Measurements from ENCODE around the gene KEL. TPM values are rescaled to one million over a fixed set of nuclear protein-coding genes. Genes with fewer than 3 reads are reported as not detected.
A peak's percentile ranks its signal among the peaks of the same experiment; 100 is the strongest.

Gene KEL
- total RNA-seq, 2 donors from 2014 or later: 0.09 to 61.5 TPM

DNA sequence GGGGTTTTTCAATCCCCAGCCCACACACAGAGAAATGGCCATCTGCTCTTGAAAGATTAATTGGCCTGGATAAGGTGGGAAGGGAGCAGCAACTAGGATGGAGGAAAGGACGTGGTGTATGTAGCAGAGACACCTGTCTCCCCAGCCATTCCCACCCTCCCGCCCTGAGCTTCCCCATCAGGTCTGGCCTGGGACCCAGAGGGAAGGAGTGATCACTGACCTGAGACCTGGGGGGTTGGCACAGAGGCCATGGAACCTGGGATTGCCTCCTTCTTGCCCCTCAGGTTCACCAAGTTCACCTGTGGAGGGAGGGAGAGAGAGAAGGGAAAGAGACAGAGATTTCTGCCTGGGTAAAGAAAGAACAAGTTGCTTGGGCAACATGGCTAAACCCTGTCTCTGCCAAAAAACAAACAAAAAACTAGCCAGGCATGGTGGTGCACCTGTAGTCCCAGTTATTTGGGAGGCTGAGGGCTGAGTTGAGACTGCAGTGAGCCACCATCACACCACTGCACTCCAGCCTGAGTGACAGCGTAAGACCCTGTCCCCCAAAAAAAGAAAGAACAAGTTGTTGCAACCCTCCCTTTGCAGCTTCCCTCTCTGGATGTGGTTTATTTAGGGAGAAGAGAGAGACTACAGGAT, 65.3 kb downstream of the KEL start:
- Histone ChIP-seq H3K4me1 (replicated peaks) (peaks cover 8% of the 10 kb centered on the region), H3K9me3 (no peaks in the 10 kb centered on the region), H3K36me3 (no peaks in the 10 kb centered on the region), H3K4me3 (no peak overlapping the region), H3K27ac (peak overlapping the region; percentile 46 to 71), H3K27me3 (replicated peaks; ENCODE audit: insufficient read depth) (no peaks in the 10 kb centered on the region)
- intact Hi-C loops (cut with DNase I): no loop called here
- DNase-seq (ENCODE audit: low spot score): no peak
- TF ChIP-seq CTCF (IDR thresholded peaks at IDR 0.05): no peak
- 82% methylated on average over 3 of the region's 3 CpGs for WGBS

GRCh38 chr7:142896151-142896550, 66.0 kb downstream of the KEL start:
- no peaks in the 10 kb centered on the region for H3K36me3 ChIP-seq
- TF ChIP-seq POLR2AphosphoS5 (IDR thresholded peaks at IDR 0.05) (no peak), POLR2A (IDR thresholded peaks at IDR 0.05) (no peak), CTCF (IDR thresholded peaks at IDR 0.05) (no peak)
- DNase-seq (ENCODE audit: low spot score): no peak
- H3K9me3 ChIP-seq: no peaks in the 10 kb centered on the region
- WGBS: 72% methylated on average over 3 of the region's 3 CpGs
- peak overlapping the region; percentile 46 to 71 for H3K27ac ChIP-seq
- intact Hi-C loops (cut with DNase I): no loop called here
- H3K27me3 ChIP-seq (replicated peaks; ENCODE audit: insufficient read depth): no peaks in the 10 kb centered on the region
- H3K4me1 ChIP-seq (replicated peaks): peaks cover 8% of the 10 kb centered on the region
- no peak overlapping the region for H3K4me3 ChIP-seq

DNA sequence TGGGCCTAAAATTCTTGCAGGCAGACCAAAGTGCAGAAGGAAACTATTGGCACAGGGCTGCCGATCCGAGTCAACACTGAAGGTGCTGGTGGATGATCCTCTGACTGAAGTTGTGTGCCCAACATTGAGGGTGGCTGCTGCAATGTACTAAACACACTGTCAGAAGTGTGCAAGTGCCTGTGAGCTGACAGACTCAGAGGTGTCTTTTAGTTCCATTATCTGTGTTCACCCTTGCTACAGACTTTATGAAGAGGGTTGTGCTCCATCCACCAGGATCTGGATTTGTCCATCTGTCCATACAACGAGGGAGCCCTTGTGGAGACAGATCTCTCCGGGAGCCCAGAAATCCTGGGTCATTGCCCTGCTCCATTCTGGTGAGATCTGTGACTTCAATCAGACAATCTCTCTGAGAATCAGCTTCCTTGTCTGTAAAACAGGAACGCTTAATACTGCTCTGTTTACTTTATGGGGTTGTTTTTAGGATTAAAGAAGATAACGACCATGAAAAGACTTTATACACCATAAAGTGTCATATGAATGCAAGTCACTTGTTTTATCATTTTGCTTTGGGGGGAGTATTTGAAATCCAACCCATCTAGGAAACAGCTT, 67.1 kb downstream of the KEL start:
- Histone ChIP-seq H3K27ac (peak overlapping the region; percentile 46 to 71), H3K4me3 (no peak overlapping the region), H3K27me3 (replicated peaks; ENCODE audit: insufficient read depth) (no peaks in the 10 kb centered on the region), H3K9me3 (no peaks in the 10 kb centered on the region), H3K4me1 (replicated peaks) (peaks cover 8% of the 10 kb centered on the region), H3K36me3 (no peaks in the 10 kb centered on the region)
- no peak for DNase-seq (ENCODE audit: low spot score)
- intact Hi-C loops (cut with DNase I): no loop called here
- TF ChIP-seq CTCF (IDR thresholded peaks at IDR 0.05) (no peak), POLR2A (IDR thresholded peaks at IDR 0.05) (no peak), POLR2AphosphoS5 (IDR thresholded peaks at IDR 0.05) (peak; percentile 71)
- WGBS: 25% methylated on average over 6 of the region's 6 CpGs

- Histone ChIP-seq H3K27me3 (replicated peaks; ENCODE audit: insufficient read depth) (no peaks in the 10 kb centered on the region), H3K36me3 (no peaks in the 10 kb centered on the region), H3K27ac (peak overlapping the region in 1 of 2 donors; percentile 71), H3K9me3 (no peaks in the 10 kb centered on the region), H3K4me1 (replicated peaks) (peaks cover 8% of the 10 kb centered on the region), H3K4me3 (no peak overlapping the region)
- DNase-seq (ENCODE audit: low spot score): no peak
- intact Hi-C loops (cut with DNase I): no loop called here
- no peak for TF ChIP-seq CTCF (IDR thresholded peaks at IDR 0.05)
- 65% methylated on average over 12 of the region's 12 CpGs for WGBS
These were observed 67.8 kb downstream of the KEL start for GRCh38 chr7:142894112-142894984.
